ENCODE measurements around the gene CDC42EP5. TPM values are rescaled to one million over a fixed set of nuclear protein-coding genes. Genes with fewer than 3 reads are reported as not detected.

Gene CDC42EP5
- total and polyA plus RNA-seq, 10 of the 15 experiments (the other 5 are each of a cell fraction or from before 2014, with no cell fraction given), result 0.42 to 1.8 (median 1.4) TPM; not detected in 6

GRCh38 chr19:54521022-54521859 is 48.1 kb upstream of the CDC42EP5 start (continued):
- TF ChIP-seq BCLAF1 (IDR thresholded peaks at IDR 0.05) (no peak), CREM (IDR thresholded peaks at IDR 0.05; ENCODE audit: low read depth) (peak; percentile 25; the same call in 1 of the 2 replicates), ZBTB33 (IDR thresholded peaks at IDR 0.05) (no peak), BCL11A (IDR thresholded peaks at IDR 0.05; ENCODE audit: low read depth, low read length) (0 out of 2 replicates have a peak, but pooled peaks have one; percentile 39), JUNB (IDR thresholded peaks at IDR 0.05) (peak; percentile 56), RELA (IDR thresholded peaks at IDR 0.05; ENCODE audit: borderline replicate concordance, partially characterized antibody) (no peak), CBFB (IDR thresholded peaks at IDR 0.05; ENCODE audit: low read depth) (0 out of 2 replicates have a peak, but pooled peaks have one; percentile 32), MAX (IDR thresholded peaks at IDR 0.05; ENCODE audit: low read depth, low read length) (no peak), HSF1 (IDR thresholded peaks at IDR 0.05; ENCODE audit: low read depth, low read length) (no peak), FOS (IDR thresholded peaks at IDR 0.05; ENCODE audit: borderline replicate concordance, extremely low read depth, insufficient read length) (no peak), LARP7 (IDR thresholded peaks at IDR 0.05) (no peak), ETV6 (conservative IDR thresholded peaks at IDR 0.05 in 1 of 2, IDR thresholded peaks at IDR 0.05 in 1 of 2; ENCODE audit: borderline replicate concordance in 1 of 2, low read depth in 1 of 2) (0 out of 4 replicates have a peak, but pooled peaks of 1 of the 2 experiments have one; percentile 39), CUX1 (IDR thresholded peaks at IDR 0.05; ENCODE audit: insufficient replicate concordance, low read depth, low read length) (peak; percentile 34), EP300 (IDR thresholded peaks at IDR 0.05; ENCODE audit: borderline replicate concordance in 1 of 2, control insufficient read depth in 1 of 2, low read depth in 2 of 2, low read length in 2 of 2) (0 out of 4 replicates have a peak, but pooled peaks of 1 of the 2 experiments have one; percentile 14)

Measured in GM12878 (cell line).